Measurements from ENCODE around the gene ADGB. TPM values are rescaled to one million over a fixed set of nuclear protein-coding genes. Genes with fewer than 3 reads are reported as not detected.

Gene ADGB
- polyA plus RNA-seq, 1 donor (not counting 4 experiments of a cell fraction or from before 2014, with no cell fraction given), result not detected

DNA sequence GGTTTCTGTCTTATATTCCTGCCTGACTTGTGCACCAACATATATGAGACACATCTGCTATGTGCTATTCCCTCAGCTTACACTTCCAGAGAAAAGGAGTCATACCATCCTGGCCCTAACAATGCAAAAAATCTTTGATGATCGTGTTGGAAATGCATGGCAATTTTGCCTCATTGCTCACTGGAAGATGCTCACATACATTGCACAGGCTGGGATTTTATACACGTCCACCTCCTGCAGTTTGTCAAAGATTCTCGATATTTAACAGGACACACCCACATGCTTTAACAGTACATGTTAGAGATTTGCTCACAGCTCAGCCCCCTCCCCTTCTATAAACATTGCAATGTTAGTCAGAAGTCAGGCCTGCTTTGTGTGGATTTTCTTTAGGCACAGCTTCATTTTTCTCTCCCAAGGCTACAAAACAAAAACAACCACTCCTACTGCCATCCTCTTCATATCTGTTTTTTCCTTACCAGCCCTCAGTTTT is 66.1 kb downstream of the ADGB start:
- TF ChIP-seq EZH2 (IDR thresholded peaks at IDR 0.05; ENCODE audit: low read length), result no peak
- TF ChIP-seq, protein P1, sequence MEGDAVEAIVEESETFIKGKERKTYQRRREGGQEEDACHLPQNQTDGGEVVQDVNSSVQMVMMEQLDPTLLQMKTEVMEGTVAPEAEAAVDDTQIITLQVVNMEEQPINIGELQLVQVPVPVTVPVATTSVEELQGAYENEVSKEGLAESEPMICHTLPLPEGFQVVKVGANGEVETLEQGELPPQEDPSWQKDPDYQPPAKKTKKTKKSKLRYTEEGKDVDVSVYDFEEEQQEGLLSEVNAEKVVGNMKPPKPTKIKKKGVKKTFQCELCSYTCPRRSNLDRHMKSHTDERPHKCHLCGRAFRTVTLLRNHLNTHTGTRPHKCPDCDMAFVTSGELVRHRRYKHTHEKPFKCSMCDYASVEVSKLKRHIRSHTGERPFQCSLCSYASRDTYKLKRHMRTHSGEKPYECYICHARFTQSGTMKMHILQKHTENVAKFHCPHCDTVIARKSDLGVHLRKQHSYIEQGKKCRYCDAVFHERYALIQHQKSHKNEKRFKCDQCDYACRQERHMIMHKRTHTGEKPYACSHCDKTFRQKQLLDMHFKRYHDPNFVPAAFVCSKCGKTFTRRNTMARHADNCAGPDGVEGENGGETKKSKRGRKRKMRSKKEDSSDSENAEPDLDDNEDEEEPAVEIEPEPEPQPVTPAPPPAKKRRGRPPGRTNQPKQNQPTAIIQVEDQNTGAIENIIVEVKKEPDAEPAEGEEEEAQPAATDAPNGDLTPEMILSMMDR (optimal IDR thresholded peaks at IDR 0.05 in 1 of 3, IDR thresholded peaks at IDR 0.05 in 1 of 3, conservative IDR thresholded peaks at IDR 0.05 in 1 of 3; ENCODE audit: extremely low read depth in 1 of 3, insufficient read depth in 2 of 3, low read length in 3 of 3), result no peak
- no peaks in the 10 kb centered on the region for H3K4me1 ChIP-seq (ENCODE audit: control insufficient read depth, extremely low read depth, insufficient read depth, low read length)
- no peaks in the 10 kb centered on the region for H3K9me3 ChIP-seq (ENCODE audit: control insufficient read depth, low read depth, low read length)
- H2AFZ ChIP-seq (ENCODE audit: control insufficient read depth, low read length), result no peak overlapping the region
- no peaks in the 10 kb centered on the region for H3K27me3 ChIP-seq (ENCODE audit: control insufficient read depth, extremely low read depth, insufficient read depth, low read length)
- H3K27ac ChIP-seq (ENCODE audit: control insufficient read depth, insufficient read depth, low read length), result no peak overlapping the region
- dilution Hi-C loops (cut with MboI; ENCODE audit: extremely low pct_ligation_motif_present, low sequenced_read_pairs), result no loop called here
- no peak overlapping the region for H3K9ac ChIP-seq (ENCODE audit: control insufficient read depth, extremely low read depth, insufficient read depth, low read length)
- no peaks in the 10 kb centered on the region for H3K36me3 ChIP-seq (ENCODE audit: control insufficient read depth in 2 of 2, extremely low read depth in 1 of 2, insufficient read depth in 2 of 2, low read length in 2 of 2)
- FAIRE-seq (no peak), DNase-seq (ENCODE audit: low read depth, low spot score) (no peak)
- no peaks in the 10 kb centered on the region for H4K20me1 ChIP-seq (ENCODE audit: control insufficient read depth, extremely low read depth, insufficient read depth, low read length)
- no peaks in the 10 kb centered on the region for H3K9me1 ChIP-seq (ENCODE audit: control insufficient read depth, extremely low read depth, insufficient read depth, low read length)
- no peak overlapping the region for H3K4me2 ChIP-seq (ENCODE audit: control insufficient read depth, extremely low read depth, insufficient read depth, low read depth, low read length)
- H3K4me3 ChIP-seq (ENCODE audit: control insufficient read depth in 2 of 3, extremely low read depth in 1 of 3, insufficient read depth in 2 of 3, low read depth in 1 of 3, low read length in 3 of 3), result no peak overlapping the region
- H3K79me2 ChIP-seq (ENCODE audit: control insufficient read depth, insufficient read depth, low read length), result no peaks in the 10 kb centered on the region

DNA sequence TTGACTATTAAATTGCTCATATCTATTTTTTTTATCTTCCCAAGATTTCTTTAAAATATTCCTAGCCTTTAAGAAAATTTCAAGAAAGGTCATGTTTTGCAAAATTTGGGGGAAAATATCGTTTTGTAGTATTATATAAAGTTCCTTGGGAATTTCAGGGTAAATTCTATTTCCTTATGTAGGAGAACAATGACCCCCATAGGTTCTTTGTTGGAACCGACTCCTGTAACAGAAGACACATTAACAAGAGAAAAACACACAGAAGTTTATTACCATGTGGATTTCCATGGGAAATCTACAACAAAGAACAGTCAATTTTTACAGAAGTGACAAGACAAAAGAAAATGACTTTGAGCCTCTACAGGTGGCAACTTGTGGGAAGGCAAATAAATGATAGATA is 68.1 kb downstream of the ADGB start:
- dilution Hi-C loops (cut with MboI; ENCODE audit: extremely low pct_ligation_motif_present, low sequenced_read_pairs), result no loop called here
- no peaks in the 10 kb centered on the region for H3K4me1 ChIP-seq (ENCODE audit: control insufficient read depth, extremely low read depth, insufficient read depth, low read length)
- no peak overlapping the region for H3K27ac ChIP-seq (ENCODE audit: control insufficient read depth, insufficient read depth, low read length)
- no peaks in the 10 kb centered on the region for H3K9me1 ChIP-seq (ENCODE audit: control insufficient read depth, extremely low read depth, insufficient read depth, low read length)
- no peak overlapping the region for H3K4me3 ChIP-seq (ENCODE audit: control insufficient read depth in 2 of 3, extremely low read depth in 1 of 3, insufficient read depth in 2 of 3, low read depth in 1 of 3, low read length in 3 of 3)
- H3K27me3 ChIP-seq (ENCODE audit: control insufficient read depth, extremely low read depth, insufficient read depth, low read length), result no peaks in the 10 kb centered on the region
- TF ChIP-seq EZH2 (IDR thresholded peaks at IDR 0.05; ENCODE audit: low read length), result no peak
- TF ChIP-seq, protein P1 (optimal IDR thresholded peaks at IDR 0.05 in 1 of 3, IDR thresholded peaks at IDR 0.05 in 1 of 3, conservative IDR thresholded peaks at IDR 0.05 in 1 of 3; ENCODE audit: extremely low read depth in 1 of 3, insufficient read depth in 2 of 3, low read length in 3 of 3), result no peak
- H3K36me3 ChIP-seq (ENCODE audit: control insufficient read depth in 2 of 2, extremely low read depth in 1 of 2, insufficient read depth in 2 of 2, low read length in 2 of 2), result no peaks in the 10 kb centered on the region
- DNase-seq (ENCODE audit: low read depth, low spot score) (no peak), FAIRE-seq (no peak)
- H4K20me1 ChIP-seq (ENCODE audit: control insufficient read depth, extremely low read depth, insufficient read depth, low read length), result no peaks in the 10 kb centered on the region
- no peak overlapping the region for H2AFZ ChIP-seq (ENCODE audit: control insufficient read depth, low read length)
- no peak overlapping the region for H3K4me2 ChIP-seq (ENCODE audit: control insufficient read depth, extremely low read depth, insufficient read depth, low read depth, low read length)
- H3K9ac ChIP-seq (ENCODE audit: control insufficient read depth, extremely low read depth, insufficient read depth, low read length), result no peak overlapping the region
- H3K79me2 ChIP-seq (ENCODE audit: control insufficient read depth, insufficient read depth, low read length), result no peaks in the 10 kb centered on the region
- H3K9me3 ChIP-seq (ENCODE audit: control insufficient read depth, low read depth, low read length), result no peaks in the 10 kb centered on the region

All from keratinocyte (primary cell).